Activated effector memory CD4-positive, alpha-beta T cell treated with anti-CD3 and anti-CD28 coated beads, Interleukin-2, amount 50 U/mL, for 16 hours (primary cell): Measurements from ENCODE around the gene SBK3.
"Not testable (repeated sequence)": the region's sequence is repeated elsewhere in the genome, so short reads cannot be mapped to it uniquely, and the experiment has no call there.

Experiments
- DNase-seq: peaks from one replicate; pipeline ENCODE4 v3.0.0-alpha.2; 2020

Gene SBK3, protein sequence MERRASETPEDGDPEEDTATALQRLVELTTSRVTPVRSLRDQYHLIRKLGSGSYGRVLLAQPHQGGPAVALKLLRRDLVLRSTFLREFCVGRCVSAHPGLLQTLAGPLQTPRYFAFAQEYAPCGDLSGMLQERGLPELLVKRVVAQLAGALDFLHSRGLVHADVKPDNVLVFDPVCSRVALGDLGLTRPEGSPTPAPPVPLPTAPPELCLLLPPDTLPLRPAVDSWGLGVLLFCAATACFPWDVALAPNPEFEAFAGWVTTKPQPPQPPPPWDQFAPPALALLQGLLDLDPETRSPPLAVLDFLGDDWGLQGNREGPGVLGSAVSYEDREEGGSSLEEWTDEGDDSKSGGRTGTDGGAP

DNA sequence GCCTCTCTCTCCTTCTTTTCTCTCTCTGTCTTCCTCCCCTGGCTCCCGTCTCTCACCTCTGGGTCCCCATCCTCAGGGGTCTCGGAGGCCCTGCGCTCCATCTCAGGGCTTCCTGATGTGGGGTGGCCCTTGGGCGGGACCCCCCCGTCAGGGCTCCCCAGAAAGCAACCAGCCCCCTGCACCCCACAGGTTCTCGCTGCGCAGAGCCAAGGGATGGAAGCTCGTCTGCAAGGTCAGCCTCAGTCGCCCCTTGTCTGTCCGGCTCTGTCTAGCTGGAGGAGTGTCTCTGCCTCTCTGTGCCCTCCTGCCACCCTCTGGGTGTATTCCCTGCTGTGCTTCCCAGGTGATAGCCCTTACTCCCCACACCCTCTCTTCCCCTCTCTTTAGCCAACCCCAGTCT is at the start of gene SBK3:
Gene SBK3, minus strand, starts transcription at position 101 of the 400 bp plus-strand sequence. Its CDS starts 0 bp downstream, at position 101.
- no peak for DNase-seq

DNA sequence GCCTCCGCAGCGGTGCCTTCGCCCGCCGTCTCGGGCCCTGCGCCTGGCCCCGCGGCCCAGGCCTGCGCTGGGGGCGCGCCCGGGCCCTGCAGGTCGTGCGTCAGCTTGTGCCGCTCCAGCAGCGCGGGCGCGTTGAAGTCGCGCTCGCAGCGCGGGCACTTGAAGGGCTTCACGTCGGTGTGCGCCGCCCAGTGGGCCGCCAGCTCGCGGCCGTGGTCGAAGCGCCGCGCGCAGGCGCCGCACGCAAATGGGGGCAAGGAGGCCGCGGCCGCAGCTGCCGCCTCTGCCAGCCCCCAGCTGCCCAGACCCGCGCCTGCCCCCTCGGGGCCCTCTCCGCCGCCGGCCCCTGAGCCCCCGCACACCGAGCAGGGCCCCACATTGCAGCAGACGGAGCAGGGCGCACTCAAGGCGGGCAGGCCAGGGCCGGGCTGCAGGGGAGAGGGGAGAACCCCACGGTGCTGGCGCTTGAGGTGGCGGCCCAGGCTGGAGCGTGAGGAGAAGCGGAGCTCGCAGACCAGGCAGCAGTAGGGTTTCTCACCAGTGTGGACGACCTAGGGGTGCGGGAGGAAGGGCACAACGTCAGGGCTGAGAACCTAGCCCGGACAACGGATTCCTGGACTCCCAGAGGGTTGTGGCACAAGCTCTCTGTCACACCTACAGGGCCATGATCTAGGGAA is 47.9 kb upstream of the SBK3 start:
- no peak for DNase-seq

DNA sequence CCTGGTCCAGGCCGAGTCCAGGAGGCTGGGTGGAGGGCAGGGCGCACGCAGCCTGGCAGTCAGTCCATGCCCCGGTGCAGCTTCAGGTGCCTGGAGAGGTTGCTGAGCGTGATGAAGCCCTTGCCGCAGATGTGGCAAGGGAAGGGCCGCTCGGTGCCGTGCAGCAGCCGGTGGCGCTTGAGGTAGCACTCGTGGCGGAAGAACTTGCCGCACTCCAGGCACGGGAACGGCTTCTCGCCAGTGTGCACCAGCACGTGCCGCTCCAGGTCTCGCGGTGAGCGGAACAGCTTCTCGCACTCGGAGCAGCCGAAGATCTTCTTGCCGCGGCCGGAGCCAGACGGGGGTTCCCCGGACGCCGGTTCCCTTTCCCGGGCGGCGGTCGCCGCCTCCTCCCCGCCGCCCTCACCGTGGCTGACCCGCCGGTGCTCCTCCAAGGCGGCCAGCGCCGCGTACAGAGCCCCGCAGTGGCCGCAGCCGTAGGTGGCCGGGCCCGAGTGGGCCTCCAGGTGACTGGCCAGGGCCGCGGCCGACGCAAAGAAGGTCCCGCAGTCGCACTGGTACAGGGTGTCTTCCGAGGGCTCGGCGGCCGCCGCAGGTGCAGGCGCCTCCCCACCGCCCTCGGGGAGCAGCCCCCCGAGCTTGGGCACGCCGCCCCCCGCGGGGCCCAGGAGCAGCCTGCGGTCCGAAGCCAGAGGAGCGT is 47.2 kb upstream of the SBK3 start:
- DNase-seq, result no peak

DNA sequence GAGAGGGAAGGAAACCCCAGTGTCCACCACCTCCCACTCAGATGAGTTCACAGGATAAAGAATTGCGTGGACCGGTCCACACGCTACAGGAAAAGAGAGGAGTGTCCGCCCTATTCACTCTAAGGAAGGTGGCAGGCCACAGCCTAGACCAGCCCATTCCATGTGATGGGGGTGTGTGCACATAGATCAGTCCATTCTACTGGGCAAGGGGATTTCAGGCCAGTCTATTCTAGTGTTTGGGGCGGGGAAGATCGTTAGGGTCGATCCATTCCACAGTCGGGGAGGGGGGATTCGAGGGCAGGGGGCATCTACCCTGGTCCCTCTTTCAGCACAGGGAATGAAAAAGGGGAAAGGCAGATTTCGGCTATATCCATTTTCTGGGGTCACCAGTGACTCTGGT is 46.2 kb upstream of the SBK3 start:
- no peak for DNase-seq

DNA sequence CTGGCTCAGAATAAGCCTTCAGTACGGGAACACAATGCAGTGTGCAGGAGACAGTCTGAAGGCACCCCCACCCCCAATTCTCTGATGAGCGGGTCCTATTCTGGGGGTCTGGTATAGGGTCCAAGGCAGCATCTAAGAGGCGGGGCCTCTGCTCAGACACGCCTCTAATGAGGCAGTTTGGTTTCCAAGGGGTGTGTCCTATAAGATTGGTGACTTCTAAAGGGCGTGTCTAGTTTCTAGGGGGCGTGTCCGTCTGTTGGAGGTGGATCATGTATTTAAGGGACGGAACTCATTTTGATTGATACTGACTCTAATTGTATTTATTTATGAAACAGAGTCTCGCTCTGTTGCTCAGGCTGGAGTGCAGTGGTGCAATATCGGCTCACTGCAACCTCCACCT is 45.3 kb upstream of the SBK3 start:
- DNase-seq, result no peak

DNA sequence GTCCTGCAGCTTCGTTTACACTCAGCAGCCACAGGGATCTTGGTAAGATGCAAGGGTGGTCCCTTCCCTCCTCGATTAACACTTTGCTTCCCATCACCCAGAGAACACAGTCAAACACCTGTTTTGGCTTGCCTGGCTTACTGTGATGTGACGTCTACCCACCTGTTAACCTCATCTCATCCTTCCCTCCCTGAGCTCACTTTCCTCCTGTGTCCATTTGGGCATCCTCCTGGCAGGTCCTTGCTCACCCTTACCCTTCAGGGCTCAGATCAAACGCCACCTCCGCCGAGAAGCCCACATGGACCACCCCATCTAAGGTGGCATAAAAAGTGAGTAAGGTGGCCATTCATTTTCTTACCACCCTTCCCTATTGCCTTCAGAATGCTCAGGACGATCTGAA is 44.8 kb upstream of the SBK3 start:
- no peak for DNase-seq

DNA sequence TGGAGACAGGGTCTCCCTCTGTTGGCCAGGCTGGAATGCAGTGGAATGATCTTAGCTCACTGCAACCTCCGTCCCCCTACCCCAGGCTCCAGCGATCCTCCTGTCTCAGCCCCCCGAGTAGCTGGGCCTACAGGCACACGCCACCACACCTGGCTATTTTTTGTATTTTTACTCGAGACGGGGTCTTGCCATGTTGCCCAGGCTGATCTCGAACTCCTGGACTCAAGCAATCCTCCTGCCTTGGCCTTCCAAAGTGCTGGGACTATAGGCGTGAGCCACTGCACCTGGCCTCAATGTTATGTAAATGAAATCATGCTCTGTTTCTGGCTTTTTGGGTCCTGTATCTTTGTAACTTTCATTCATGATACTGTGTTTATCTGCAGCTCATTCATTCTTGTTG is 43.4 kb upstream of the SBK3 start:
- DNase-seq, result no peak

DNA sequence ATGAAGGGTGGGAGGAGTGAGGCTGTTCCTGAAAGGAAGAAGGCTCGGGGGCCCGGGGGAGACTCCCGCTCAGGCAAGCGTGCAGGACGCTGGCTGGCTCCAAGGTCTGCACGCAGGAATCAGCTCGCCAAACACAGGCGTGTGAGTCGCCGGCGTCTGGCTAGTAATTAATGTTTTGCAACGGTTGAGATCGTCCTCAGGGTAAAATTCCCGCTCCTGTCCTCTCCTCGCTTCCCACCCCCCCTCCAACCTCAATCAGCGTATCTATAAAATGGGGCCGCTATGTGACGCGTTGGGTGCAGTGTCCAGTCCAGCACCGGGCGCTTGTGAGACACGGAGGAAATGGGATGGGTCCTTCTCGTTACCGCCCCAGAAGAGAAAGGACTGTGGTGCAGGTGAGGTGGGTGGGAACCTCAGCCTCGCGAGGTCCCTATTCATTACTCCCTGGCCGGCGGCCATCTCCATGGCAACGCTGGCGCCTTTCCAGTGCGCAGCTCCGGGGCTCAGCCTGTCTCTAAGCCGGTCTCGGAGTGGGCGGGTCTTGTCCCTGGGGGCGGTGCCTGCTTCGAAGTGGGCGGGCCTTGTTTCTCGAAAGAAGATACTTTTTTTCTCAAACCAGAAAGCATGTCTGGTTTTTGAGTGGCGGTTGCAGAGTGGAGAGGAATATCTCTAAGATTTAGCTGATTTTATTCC is 41.8 kb upstream of the SBK3 start:
- peak; percentile 97 for DNase-seq

DNA sequence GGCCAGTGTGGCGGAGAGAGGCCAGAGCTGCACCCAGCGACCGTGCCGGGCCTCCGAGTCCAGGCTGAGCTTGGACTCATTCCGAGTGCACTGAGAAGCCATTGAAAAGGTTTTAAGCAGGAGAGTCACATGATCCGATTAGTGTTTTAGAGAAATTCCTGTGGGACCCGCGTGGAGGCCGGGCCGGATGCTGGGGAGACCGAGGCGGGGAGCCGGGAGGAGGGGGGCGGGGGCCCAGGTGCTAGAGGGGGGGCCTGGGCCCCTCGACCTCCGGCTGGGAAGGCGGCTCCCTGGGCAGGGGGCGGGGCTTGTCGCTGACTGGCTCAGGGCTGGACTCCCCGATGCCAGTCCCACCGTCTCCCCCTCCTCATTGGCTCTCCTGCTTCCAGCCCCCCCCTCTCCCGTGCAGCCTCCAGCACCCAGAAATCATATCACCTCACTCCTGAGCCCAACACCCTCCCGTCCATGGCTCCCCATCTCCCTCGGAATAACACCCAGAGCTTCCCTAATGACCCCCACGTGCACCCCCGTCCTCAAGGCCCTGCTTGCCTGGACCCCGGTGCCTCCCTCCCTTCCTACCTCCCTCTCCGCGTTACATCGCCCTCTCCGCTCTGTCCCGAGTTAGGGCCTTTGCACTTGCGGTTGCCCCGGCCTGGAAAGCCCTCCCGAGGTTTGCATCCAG is 40.5 kb upstream of the SBK3 start:
- DNase-seq, result peak; percentile 78

DNA sequence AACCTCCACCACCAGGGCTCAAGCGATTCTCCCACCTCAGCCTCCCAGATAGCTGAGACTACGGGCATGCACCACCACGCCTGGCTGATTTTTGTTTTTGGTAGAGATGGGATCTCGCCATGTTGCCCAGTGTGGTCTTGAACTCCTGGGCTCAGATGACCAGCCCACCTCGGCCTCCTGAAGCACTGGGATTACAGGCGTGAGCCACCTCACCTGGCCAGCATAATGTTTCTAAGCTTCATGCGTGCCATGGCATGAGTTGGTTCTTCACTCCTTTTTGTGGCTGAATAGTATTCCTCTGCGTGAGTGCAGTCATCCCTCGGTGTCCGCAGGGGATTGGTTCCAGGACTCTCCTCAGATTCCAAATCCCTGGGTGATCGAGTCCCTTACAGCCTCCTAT is 39.5 kb upstream of the SBK3 start:
- no peak for DNase-seq

DNA sequence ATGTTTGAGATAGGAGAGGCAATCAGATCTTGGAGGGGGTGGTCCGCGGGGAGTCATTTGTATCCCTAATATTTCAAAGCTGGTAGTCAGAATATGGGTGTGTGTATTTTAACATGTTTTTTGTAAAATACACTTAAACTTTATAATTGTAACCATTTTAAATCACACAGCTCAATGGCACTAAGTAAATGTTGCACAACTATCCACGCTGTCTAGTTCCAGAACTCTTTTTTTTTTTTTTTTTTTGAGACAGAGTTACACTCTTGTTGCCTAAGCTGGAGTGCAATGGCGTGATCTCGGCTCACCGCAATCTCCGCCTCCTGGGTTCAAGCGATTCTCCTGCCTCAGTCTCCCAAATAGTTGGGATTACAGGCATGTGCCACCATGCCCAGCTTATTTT is 38.6 kb upstream of the SBK3 start:
- not testable (repeated sequence) for DNase-seq

DNA sequence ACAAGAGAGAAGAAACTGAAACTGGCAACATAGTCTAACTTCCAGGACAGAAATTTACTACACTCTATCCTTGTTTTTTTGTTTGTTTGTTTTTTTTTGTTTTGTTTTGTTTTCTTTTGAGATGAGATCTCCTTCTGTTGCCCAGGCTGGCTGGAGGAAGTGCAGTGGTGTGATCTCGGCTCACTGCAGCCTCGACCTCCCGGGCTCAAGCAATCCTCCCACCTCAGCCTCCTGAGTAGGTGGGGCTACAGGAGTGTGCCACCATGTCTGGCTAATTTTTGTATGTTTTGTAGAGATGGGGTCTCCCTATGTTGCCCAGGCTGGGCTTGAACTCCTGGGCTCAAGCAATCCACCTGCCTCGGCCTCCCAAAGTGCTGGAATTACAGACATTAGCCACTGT is 36.9 kb upstream of the SBK3 start:
- not testable (repeated sequence) for DNase-seq

DNA sequence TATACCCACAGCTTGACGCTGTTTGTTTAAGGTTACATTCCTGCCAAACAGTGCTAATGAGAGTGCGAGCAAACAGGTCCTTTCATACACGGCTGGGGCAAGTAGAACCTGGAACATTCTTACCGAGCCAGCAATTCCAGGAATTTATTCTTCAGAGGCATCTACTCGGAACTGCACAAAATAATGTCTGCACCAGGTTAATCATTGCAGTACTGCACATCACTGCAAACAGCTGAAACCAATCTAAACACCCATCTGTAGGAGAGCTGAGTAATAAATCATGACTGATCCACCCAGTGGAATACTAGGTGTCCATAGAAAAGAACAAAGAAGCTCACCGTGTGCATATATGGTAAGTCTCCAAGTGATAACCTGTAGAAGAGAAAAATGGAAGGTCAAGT is 36.5 kb upstream of the SBK3 start:
- DNase-seq, result no peak

DNA sequence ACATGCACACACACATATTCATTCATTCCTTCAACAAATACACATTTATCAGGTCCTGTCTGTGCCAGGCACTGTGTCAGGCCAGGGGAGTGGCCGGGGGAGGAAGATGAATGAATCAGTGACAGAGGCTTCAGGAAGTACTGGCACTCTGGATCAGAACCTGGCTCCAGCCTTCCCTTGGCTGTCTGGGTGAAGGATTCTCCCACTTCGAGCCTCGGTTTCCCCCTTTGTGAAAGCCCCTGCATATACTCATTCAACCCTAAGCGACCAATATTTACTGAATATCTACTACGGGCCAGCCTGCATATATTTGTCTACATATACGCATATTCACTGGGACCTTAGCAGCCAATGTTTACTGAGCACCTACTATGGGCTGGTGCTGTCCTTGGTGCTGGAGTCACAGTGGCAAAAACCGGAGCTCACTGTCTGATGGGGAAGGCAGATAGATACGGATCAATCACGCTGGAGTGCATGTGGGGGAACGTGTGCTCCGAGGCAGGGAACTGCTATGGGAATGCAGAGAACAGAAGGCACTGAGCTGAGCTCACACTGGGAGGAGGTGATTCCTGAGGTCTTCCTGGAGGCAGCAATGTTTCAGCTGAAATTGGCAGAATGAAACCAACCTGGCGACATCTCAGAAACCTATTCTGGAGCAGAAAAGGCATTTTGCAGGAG is 35.9 kb upstream of the SBK3 start:
- no peak for DNase-seq

DNA sequence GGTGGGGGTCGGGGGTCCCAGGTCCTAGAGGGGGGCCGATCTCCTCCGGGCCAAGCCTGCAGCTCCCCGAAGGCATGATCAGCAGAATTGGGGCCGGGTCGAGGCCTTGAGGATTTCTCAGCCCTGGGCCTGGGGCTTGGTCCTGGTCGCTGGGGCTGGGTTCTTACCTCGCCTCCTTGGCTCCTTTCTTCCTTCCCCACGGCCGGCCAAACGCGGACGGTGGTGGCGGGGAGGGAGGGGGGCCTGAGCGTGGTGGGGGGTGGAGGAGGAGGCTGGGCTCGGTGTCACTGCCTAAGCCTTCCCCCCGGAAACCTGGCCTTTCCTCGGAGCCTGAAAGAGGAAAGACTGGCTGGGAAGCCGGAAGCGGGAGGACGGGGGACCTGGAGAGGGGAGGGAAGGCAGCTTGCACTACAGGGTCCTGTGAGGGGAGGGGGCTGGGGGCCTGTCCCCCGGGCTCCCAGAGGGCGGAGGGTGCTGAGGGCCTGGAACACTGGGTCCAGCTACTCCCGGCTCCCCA is 35.3 kb upstream of the SBK3 start, which contains the start of gene ZNF579:
Gene ZNF579, minus strand, starts transcription at position 221 of the 517 bp plus-strand sequence. CDS start 1,209 bp downstream, outside the sequence.
- peak; percentile 91 for DNase-seq

DNA sequence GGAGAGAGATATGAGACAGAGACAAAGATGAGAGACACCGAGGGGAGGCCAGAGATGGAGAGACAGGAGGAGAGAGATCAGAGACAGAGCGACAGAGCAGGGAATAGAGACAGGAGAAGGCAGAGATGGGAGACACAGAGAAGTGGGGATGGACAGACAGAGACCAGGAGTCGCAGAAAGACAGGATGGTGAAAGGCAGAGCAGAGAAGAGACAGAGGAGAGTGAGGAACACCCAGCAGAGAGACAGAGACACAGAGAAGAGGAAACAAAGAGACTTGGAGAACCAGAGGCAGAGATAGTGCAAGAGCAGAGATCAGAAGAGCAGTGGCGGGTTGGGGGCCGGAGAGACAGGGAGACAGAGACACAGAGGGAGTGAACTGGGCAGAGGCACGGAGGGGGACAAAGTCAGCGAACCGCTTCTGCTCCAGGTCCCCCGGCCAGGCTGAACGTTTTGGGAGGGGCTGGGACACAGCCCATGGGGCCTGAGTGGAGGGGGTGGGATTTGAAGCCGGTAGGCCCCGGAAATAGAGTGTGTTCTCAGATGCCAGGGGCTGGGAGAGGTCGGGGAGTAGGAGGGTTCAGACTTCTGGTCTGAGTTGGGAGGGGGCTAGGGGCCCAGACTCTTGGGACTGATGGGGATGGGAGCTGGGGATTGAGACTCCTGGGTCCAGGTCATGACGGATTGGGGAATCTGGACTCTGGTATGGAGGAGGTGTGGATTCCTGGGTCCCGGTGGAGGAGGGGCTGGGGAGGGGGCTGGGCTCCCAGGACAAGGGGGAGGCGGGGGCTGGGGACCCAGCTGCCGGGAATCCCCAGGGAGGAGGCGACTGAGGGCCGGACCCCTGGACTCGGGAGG is 34.7 kb upstream of the SBK3 start:
- DNase-seq, result no peak

DNA sequence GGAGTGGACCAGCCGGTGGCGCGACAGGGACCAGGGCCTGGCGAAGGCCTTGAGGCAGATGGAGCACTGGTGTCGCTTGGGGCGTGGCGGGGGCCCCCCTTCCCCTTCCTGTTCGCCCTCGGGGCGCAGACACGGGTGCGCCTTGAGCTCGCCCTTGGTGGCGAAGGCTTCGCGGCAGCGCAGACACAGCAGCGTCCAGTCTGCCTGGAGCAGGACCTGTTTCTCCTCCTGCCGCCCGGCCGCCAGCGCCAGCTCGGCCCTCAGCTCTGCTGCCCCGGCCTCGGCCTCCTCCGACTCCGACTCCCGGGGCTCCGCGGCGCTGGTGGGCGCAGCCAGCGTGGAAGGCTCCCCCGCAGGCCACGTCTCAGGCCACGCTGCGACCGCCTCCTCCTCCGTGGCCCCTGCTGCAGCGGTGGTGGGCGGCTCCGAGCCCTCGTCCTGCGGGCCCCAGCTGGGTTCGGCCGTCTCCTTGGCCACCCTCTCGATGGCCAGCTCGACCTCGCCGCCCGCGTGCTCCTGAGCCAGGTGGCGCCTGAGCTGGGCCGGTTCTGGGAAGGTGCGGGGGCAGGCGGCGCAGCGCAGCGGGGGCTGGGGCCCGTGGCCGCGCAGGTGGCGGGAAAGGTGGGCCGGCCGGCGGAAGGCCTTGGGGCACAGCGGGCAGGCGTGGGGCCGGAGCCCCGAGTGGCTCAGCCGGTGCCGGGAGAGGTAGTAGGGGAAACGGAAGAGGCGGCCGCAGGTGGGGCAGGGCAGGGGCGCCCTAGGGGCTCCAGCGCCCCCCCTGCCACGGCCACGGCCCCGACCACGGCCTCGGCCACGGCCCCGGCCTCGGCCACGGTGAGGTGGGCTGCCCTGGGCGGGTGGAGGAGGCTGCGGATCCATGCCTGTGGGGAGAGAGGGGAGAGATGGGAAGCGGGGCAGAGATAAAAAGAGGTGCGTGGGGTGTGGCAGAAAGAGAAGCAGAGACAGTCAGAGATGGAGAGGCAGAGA is 33.7 kb upstream of the SBK3 start:
- DNase-seq, result no peak

DNA sequence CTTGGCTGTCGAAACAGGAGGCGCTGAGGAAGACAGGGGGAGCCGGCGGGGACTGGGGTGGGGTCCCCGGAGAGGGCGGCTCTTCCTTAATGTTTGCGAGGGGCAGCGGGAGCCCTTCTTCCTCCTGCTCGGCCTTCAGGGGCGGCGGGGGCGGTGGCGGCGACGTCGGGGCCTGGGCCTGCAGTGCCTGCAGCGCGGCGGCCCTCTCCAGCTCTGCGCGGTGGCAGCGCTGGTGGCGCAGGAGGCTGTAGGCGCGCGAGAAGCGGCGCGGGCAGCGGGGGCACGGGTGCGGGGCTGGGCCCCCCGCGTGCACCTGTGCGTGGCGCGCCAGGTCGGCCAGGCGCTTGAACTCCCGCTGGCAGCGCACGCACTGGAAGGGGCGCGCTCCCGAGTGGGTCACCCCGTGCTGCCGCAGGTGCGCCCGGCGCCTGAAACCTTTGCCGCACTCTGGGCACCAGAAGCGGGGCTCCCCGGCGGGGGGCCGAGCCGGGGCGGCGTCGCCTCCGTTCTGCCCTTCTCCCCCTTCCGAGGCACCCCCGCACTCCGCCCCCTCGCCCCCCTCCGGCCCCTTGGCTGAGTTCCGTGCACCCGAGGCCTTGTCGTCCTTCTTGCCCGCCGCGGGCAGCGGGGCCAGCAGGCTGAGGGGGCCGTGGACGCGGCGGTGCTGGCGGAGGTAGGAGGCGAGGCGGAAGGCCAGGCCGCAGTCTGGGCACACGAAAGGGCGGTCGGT is 32.9 kb upstream of the SBK3 start:
- no peak for DNase-seq

DNA sequence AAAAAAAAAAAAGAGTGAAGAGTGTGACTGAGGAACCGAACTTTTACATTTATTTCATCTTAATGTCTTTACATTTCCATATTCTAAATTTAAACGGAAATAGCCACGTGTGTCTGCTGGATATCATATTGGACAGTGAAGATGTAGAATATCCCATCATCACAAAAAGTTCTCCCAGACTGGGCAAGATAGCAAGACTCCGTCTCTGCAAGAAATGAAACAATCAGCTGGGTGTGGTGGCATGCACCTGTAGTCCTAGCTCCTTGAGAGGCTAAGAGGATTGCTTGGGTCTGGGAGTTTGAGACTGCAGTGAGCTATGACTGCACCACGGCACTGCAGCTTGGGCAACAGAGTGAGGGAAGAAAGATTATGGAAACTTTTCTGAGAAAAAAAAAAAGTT is 31.4 kb upstream of the SBK3 start:
- no peak for DNase-seq
